ENCODE results near the gene PROC. TPM values are rescaled to one million over a fixed set of nuclear protein-coding genes. Genes with fewer than 3 reads are reported as not detected.

Gene PROC
- polyA plus RNA-seq, 1 experiment: not detected

DNA sequence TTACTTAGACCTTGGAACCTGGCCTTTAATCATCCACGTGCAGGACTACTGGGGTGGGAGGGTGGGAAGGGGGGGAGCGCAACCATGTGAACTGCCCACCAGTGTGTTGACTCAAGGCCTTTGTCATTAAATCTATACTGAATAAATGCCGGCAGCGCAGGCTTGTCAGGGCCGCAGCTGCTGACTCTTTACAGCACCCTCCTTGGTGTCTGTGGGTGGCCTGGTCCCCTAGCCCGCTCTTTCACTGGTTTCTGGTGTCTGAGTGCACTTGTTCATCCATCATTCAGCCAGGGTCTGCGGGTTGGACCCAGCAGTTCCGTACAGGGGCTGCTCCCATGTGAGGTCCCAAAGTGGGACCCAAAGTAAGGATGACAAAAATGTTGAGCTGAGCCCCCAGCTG lies 42.0 kb upstream of the PROC start:
- TF ChIP-seq, protein P1, sequence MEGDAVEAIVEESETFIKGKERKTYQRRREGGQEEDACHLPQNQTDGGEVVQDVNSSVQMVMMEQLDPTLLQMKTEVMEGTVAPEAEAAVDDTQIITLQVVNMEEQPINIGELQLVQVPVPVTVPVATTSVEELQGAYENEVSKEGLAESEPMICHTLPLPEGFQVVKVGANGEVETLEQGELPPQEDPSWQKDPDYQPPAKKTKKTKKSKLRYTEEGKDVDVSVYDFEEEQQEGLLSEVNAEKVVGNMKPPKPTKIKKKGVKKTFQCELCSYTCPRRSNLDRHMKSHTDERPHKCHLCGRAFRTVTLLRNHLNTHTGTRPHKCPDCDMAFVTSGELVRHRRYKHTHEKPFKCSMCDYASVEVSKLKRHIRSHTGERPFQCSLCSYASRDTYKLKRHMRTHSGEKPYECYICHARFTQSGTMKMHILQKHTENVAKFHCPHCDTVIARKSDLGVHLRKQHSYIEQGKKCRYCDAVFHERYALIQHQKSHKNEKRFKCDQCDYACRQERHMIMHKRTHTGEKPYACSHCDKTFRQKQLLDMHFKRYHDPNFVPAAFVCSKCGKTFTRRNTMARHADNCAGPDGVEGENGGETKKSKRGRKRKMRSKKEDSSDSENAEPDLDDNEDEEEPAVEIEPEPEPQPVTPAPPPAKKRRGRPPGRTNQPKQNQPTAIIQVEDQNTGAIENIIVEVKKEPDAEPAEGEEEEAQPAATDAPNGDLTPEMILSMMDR (IDR thresholded peaks at IDR 0.05; ENCODE audit: low read depth, low read length): no peak
- DNase-seq (ENCODE audit: low read depth, low spot score): no peak
- CTCF ChIA-PET: no interaction called here
- no peaks in the 10 kb centered on the region for H3K27me3 ChIP-seq (ENCODE audit: control insufficient read depth, insufficient read depth, low read length)
- H3K9me3 ChIP-seq (ENCODE audit: control insufficient read depth, insufficient read depth, low read length): peaks cover 4% of the 10 kb centered on the region
- H3K27ac ChIP-seq (ENCODE audit: low read depth, low read length): peak overlapping the region; percentile 4
- no peak overlapping the region for H3K4me3 ChIP-seq (ENCODE audit: low read depth, low read length)
- POLR2A ChIA-PET: interaction anchor here (0.6 kb wide), 1 partner anchor 22 kb away, joined by 3 read pairs; no protein-coding TSS in a partner anchor

DNA sequence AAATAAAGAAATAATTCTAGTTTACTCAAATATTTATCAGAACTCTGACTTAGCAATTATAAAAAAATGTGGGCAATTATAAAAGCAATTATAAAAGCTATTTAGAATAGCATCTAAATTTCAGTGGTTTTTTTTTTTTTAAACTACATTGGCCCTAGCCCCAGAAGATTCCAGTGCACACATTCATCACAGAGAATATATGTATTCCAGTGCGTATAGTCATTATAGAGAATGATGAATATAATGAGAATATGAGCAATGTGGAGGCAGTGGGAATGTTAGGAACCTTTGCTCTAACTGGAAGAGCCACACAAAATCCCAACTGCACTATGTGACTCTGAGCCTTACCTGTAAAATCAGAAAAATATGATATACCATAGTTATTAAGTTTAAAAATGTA lies 41.0 kb upstream of the PROC start:
- CTCF ChIA-PET: no interaction called here
- peaks cover 4% of the 10 kb centered on the region for H3K9me3 ChIP-seq (ENCODE audit: control insufficient read depth, insufficient read depth, low read length)
- no peak overlapping the region for H3K4me3 ChIP-seq (ENCODE audit: low read depth, low read length)
- no peaks in the 10 kb centered on the region for H3K27me3 ChIP-seq (ENCODE audit: control insufficient read depth, insufficient read depth, low read length)
- POLR2A ChIA-PET: no interaction called here
- H3K27ac ChIP-seq (ENCODE audit: low read depth, low read length): no peak overlapping the region
- DNase-seq (ENCODE audit: low read depth, low spot score): no peak
- TF ChIP-seq, protein P1 (IDR thresholded peaks at IDR 0.05; ENCODE audit: low read depth, low read length): no peak

DNA sequence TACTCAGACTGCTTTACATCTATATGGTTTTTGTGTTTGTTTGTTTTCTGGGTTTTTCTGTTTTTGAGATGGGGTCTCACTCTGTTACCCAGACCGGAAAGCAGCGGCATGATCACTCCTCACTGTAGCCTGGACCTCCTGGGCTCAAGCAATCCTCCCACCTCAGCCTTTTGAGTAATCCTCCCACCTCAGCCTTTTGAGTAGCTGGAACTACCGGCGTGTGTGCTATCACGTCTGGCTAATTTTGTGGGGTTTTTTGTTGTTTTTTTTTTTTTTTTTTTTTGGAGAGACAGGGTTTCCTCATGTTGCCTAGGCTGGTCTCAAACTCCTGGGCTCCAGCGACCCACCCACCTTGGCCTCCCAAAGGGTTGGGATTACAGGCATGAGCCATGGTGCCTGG lies 39.5 kb upstream of the PROC start:
- ChIA-PET CTCF (interaction anchor here (1.0 kb wide), 1 partner anchor 54 kb away, joined by 3 read pairs; no protein-coding TSS in a partner anchor), POLR2A (interaction anchor here (0.7 kb wide), 1 partner anchor 37 kb away, joined by 7 read pairs; no protein-coding TSS in a partner anchor)
- Histone ChIP-seq H3K9me3 (ENCODE audit: control insufficient read depth, insufficient read depth, low read length) (peaks cover 4% of the 10 kb centered on the region), H3K27me3 (ENCODE audit: control insufficient read depth, insufficient read depth, low read length) (no peaks in the 10 kb centered on the region), H3K4me3 (ENCODE audit: low read depth, low read length) (no peak overlapping the region), H3K27ac (ENCODE audit: low read depth, low read length) (no peak overlapping the region)
- no peak for DNase-seq (ENCODE audit: low read depth, low spot score)
- TF ChIP-seq, protein P1 (IDR thresholded peaks at IDR 0.05; ENCODE audit: low read depth, low read length): no peak

DNA sequence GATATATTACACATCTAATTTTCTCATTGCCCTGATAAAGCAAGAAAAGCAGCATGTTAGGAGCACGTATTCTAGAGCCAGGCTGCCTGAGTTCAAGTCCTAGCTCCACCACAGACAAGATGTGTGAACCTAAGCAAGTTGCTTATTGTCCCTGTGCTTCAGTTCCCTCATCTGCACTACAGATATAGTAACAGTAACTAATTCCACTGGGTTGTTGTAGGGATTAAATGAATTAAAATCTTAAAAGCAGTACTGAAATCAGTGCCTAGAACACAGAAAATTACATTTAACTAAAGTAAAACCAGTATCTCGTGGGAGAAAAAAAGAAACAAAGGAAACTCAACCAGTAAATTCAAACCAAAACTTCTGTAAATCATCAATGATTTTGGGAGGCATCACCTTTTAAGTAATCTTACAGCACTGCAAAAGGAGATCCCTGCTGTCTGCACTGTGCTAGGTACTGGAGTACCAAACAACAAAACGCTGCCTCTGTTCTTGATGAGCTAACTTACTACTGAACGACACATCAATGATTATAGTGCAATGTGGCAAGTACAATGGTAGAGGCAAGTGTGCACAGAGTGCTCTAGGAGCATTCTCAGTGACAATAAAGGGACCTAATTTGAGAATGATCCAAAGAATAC lies 38.4 kb upstream of the PROC start:
- ChIA-PET POLR2A (no interaction called here), CTCF (no interaction called here)
- Histone ChIP-seq H3K4me3 (ENCODE audit: low read depth, low read length) (no peak overlapping the region), H3K9me3 (ENCODE audit: control insufficient read depth, insufficient read depth, low read length) (peaks cover 4% of the 10 kb centered on the region), H3K27ac (ENCODE audit: low read depth, low read length) (no peak overlapping the region), H3K27me3 (ENCODE audit: control insufficient read depth, insufficient read depth, low read length) (no peaks in the 10 kb centered on the region)
- no peak for DNase-seq (ENCODE audit: low read depth, low spot score)
- TF ChIP-seq, protein P1 (IDR thresholded peaks at IDR 0.05; ENCODE audit: low read depth, low read length): no peak

DNA sequence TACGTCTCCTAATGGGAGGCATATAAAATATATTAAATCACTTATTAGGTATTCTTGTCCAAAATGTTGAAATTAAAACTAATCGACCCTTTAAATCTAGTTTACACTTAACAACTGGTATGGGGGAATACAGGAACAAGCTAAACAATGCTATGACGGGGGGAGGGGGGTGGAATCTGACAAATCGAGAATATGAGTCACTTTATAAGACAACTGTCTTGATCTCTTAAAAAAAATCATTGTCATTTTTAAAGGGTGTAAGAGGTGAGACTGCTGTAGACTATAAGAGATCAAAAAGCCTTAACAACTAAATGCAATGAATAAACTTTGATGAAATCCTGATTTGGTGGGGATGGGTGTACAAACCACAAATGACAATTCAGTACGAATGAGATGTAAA lies 36.5 kb upstream of the PROC start:
- H3K27ac ChIP-seq (ENCODE audit: low read depth, low read length): no peak overlapping the region
- H3K9me3 ChIP-seq (ENCODE audit: control insufficient read depth, insufficient read depth, low read length): no peaks in the 10 kb centered on the region
- TF ChIP-seq, protein P1 (IDR thresholded peaks at IDR 0.05; ENCODE audit: low read depth, low read length): no peak
- no peak for DNase-seq (ENCODE audit: low read depth, low spot score)
- CTCF ChIA-PET: no interaction called here
- POLR2A ChIA-PET: no interaction called here
- H3K27me3 ChIP-seq (ENCODE audit: control insufficient read depth, insufficient read depth, low read length): no peaks in the 10 kb centered on the region
- no peak overlapping the region for H3K4me3 ChIP-seq (ENCODE audit: low read depth, low read length)

Data from AG04450 (cell line).